KMS-11 (cell line): ENCODE results near the gene UGCG.
"Not testable (repeated sequence)": the region's sequence is repeated elsewhere in the genome, so short reads cannot be mapped to it uniquely, and the experiment has no call there.

Experiments
- H2AFZ ChIP-seq: fragments of 200-600 bp; sonication (generic); 2 replicates; pipeline ENCODE4 v1.6.1; 2016; ENCODE audit warnings: antibody characterized with exemption, mixed run types, low read depth
- H3K27ac ChIP-seq: fragments of 200-600 bp; sonication (generic); 2 replicates; pipeline ENCODE4 v1.6.1; 2016; ENCODE audit warnings: mild to moderate bottlenecking, mixed run types
- H3K27me3 ChIP-seq: fragments of 200-600 bp; sonication (generic); 2 replicates; pipeline ENCODE4 v1.6.1; 2017; ENCODE audit warnings: mild to moderate bottlenecking, low read depth, mixed run types, moderate library complexity; ENCODE audit not compliant: insufficient read depth
- H3K36me3 ChIP-seq: fragments of 200-600 bp; sonication (generic); 2 replicates; pipeline ENCODE4 v1.6.1; 2017; ENCODE audit warnings: mild to moderate bottlenecking, mixed run types; ENCODE audit not compliant: insufficient read depth
- H3K4me1 ChIP-seq: fragments of 200-600 bp; sonication (generic); 2 replicates; pipeline ENCODE4 v1.6.1; 2016; ENCODE audit warnings: mild to moderate bottlenecking, low read depth, mixed run types; ENCODE audit not compliant: poor library complexity, severe bottlenecking
- H3K4me2 ChIP-seq: fragments of 200-600 bp; sonication (generic); 2 replicates; pipeline ENCODE4 v1.7.0; 2016; ENCODE audit warnings: mild to moderate bottlenecking, mixed run types
- H3K4me3 ChIP-seq: fragments of 200-600 bp; sonication (generic); IDR thresholded peaks from 2 replicates; pipeline ENCODE4 v1.6.1; 2017; ENCODE audit warnings: low read depth, low read length, mixed read lengths; ENCODE audit not compliant: insufficient read depth
- H3K79me2 ChIP-seq: fragments of 200-600 bp; sonication (generic); 2 replicates; pipeline ENCODE4 v1.6.1; 2016; ENCODE audit warnings: low read depth, mixed run types; ENCODE audit not compliant: insufficient read depth
- H3K9ac ChIP-seq: fragments of 200-600 bp; sonication (generic); 2 replicates; pipeline ENCODE4 v1.6.1; 2016; ENCODE audit warnings: mild to moderate bottlenecking, mixed run types
- H4K20me1 ChIP-seq: fragments of 200-600 bp; sonication (generic); 2 replicates; pipeline ENCODE4 v1.6.1; 2016; ENCODE audit warnings: mild to moderate bottlenecking, mixed run types; ENCODE audit not compliant: insufficient read depth
- CTCF ChIP-seq: fragments of 200-600 bp; sonication (generic); conservative IDR thresholded peaks from 2 replicates; pipeline ENCODE4 v1.6.1; 2017; ENCODE audit warnings: low read depth, mild to moderate bottlenecking, antibody characterized with exemption, low read length, moderate library complexity, mixed read lengths

Gene UGCG

GRCh38 chr9:111902391-111903139, 6.0 kb downstream of the UGCG start:
- no peak overlapping the region for H3K9ac ChIP-seq
- no peaks in the 10 kb centered on the region; the same call in 1 of the 2 replicates for H4K20me1 ChIP-seq
- H3K79me2 ChIP-seq = peaks cover 76% of the 10 kb centered on the region
- H3K36me3 ChIP-seq = no peaks in the 10 kb centered on the region
- no peak overlapping the region for H3K4me3 ChIP-seq
- H3K4me2 ChIP-seq = no peak overlapping the region
- TF ChIP-seq CTCF = no peak
- H3K27me3 ChIP-seq = no peaks in the 10 kb centered on the region
- peaks cover 22% of the 10 kb centered on the region for H3K4me1 ChIP-seq
- H2AFZ ChIP-seq = no peak overlapping the region
- no peak overlapping the region for H3K27ac ChIP-seq

- H3K4me2 ChIP-seq, H3K27me3 ChIP-seq, H4K20me1 ChIP-seq, H3K36me3 ChIP-seq, H3K27ac ChIP-seq, H2AFZ ChIP-seq, H3K9ac ChIP-seq, H3K4me3 ChIP-seq: not testable (repeated sequence)
- Histone ChIP-seq H3K4me1 (peaks cover 15% of the 10 kb centered on the region), H3K79me2 (peaks cover 66% of the 10 kb centered on the region)
Measured at GRCh38 chr9:111903535-111903934, 6.9 kb downstream of the UGCG start.

- Histone ChIP-seq H3K9ac (no peak overlapping the region), H2AFZ (no peak overlapping the region), H3K4me1 (peaks cover 10% of the 10 kb centered on the region), H4K20me1 (no peaks in the 10 kb centered on the region; the same call in 1 of the 2 replicates), H3K27ac (no peak overlapping the region), H3K4me3 (no peak overlapping the region), H3K4me2 (no peak overlapping the region), H3K36me3 (no peaks in the 10 kb centered on the region), H3K27me3 (no peaks in the 10 kb centered on the region), H3K79me2 (peaks cover 64% of the 10 kb centered on the region)
- TF ChIP-seq CTCF = no peak
Measured at GRCh38 chr9:111904026-111904425, 7.4 kb downstream of the UGCG start.

- Histone ChIP-seq H3K79me2 (peaks cover 62% of the 10 kb centered on the region), H4K20me1 (no peaks in the 10 kb centered on the region; the same call in 1 of the 2 replicates), H2AFZ (no peak overlapping the region), H3K4me2 (no peak overlapping the region), H3K27ac (no peak overlapping the region), H3K4me1 (peaks cover 1% of the 10 kb centered on the region), H3K9ac (no peak overlapping the region), H3K4me3 (no peak overlapping the region), H3K36me3 (no peaks in the 10 kb centered on the region), H3K27me3 (no peaks in the 10 kb centered on the region)
- no peak for TF ChIP-seq CTCF
Measured at GRCh38 chr9:111904891-111905291, 8.3 kb downstream of the UGCG start.

- no peaks in the 10 kb centered on the region for H4K20me1 ChIP-seq
- H3K9ac ChIP-seq = no peak overlapping the region
- TF ChIP-seq CTCF = no peak
- H3K27ac ChIP-seq = no peak overlapping the region
- no peaks in the 10 kb centered on the region for H3K27me3 ChIP-seq
- H2AFZ ChIP-seq = no peak overlapping the region
- H3K36me3 ChIP-seq = no peaks in the 10 kb centered on the region
- no peak overlapping the region for H3K4me3 ChIP-seq
- H3K79me2 ChIP-seq = peaks cover 49% of the 10 kb centered on the region
- H3K4me2 ChIP-seq = no peak overlapping the region
- H3K4me1 ChIP-seq = no peaks in the 10 kb centered on the region
Measured at GRCh38 chr9:111907147-111907546, 10.5 kb downstream of the UGCG start.
